GM15510 (cell line): ENCODE results near the gene FANCC.

Experiments
- POLR2A ChIP-seq: IDR thresholded peaks from 3 replicates; pipeline ENCODE4 v1.6.1; 2011; ENCODE audit warnings: borderline replicate concordance; ENCODE audit not compliant: insufficient read length; ENCODE audit errors: extremely low read depth

FANCC gene

DNA sequence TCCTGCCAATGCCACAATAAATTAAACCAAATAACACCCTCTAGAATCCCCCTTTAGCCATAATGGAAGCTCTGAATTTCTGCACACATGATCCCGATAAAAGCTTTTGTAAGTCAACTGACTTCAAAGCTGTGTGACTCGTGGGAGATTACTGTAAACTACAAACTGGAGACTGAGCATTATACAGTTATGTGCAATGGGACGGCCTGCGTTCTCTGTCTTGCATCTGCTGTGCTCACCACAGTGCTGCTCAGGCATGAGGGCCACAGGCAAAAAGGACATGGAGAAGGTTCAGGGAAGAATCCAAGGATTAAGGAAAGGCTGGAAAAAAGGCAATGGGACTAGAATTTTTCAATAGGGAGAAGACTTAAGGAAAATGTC lies 184.2 kb downstream of the FANCC start:
- no peak for TF ChIP-seq POLR2A

- TF ChIP-seq POLR2A: no peak
Measured at GRCh38 chr9:95132366-95133324, 184.9 kb downstream of the FANCC start.

GRCh38 chr9:95131023-95131943 lies 186.2 kb downstream of the FANCC start:
- TF ChIP-seq POLR2A: no peak

GRCh38 chr9:95130484-95130883 lies 187.0 kb downstream of the FANCC start:
- no peak for TF ChIP-seq POLR2A

GRCh38 chr9:95129476-95130291 lies 187.8 kb downstream of the FANCC start:
- no peak for TF ChIP-seq POLR2A

DNA sequence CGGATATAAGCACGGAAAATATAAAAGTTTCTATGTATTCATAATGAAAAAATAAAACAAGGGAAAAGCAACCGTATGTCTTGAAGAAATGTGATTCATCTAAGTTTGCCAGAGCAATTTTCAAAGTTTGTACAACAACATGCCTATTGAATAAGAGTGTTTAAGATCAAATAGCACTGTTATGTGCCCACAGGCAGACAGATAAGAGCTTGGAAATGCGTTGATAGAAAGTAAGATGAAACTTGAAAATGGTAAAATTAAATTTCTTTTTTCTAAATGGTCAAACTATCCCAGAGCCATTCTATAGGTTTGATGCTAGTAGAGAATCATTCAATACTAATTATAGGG lies 189.4 kb downstream of the FANCC start:
- TF ChIP-seq POLR2A: no peak

- TF ChIP-seq POLR2A: no peak
Measured at GRCh38 chr9:95127249-95128176, 190.0 kb downstream of the FANCC start.

DNA sequence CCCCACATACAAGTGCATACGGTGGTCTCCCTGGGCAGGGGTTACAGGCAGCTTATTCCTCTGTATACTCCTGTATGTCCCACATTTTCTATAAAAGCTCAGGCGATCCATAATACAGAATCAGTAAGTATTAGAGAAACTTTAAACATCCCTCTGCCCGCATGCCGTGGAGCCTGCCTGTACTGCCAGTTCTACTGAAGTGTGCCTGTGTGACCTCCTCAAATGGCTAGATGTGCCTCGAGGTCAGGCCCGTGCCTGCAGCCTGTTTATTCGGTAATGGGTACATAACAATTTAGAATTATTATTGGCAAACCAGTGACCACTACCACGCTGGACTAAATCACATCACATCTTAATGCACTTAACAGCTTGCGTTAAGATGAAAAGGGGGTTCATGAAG lies 190.8 kb downstream of the FANCC start:
- TF ChIP-seq POLR2A: no peak

DNA sequence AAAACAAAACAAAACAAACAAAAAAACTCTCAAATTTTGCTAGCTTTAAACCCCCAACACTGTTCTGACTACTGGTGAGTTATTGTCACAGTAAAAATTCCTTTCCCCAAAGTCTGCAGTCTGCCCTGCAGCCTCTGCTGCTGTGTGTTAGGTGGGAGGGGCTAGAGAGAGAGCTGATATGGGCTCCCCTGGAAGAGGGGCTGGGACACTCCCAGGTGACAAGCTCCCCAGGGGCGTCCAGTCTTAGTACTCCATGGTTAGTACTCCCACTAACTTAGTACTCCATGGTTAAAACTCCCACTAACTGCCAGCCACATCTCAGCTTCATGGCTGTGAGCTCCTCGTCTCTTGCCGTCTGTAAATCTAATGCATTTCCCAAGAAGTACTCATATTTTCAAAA lies 191.9 kb downstream of the FANCC start:
- no peak for TF ChIP-seq POLR2A

- no peak for TF ChIP-seq POLR2A
Measured at GRCh38 chr9:95124582-95125367, 192.7 kb downstream of the FANCC start.

- TF ChIP-seq POLR2A: no peak
Measured at GRCh38 chr9:95120781-95121370, 196.6 kb downstream of the FANCC start.

DNA sequence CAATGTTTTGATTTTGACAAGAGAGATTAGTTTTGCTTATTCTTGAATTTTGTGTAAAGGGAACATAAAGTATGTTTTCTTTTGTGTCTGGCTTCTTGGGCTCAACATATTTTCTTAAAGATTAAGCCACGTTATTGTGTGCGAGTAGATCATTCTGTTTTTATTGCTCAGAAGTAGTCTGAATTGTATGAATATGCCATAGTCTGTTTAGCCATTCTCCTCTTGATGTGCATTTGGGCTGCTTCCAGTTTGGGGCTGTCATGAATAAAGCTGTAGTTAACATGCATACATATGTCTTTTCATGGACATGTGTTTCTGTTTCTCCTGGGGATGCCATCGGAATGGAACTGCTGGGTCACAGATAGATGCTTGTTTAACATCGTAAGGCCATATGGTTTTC lies 198.9 kb downstream of the FANCC start:
- no peak for TF ChIP-seq POLR2A
